HepG2 (cell line): Measurements from ENCODE around the gene SELENOW. TPM values are rescaled to one million over a fixed set of nuclear protein-coding genes. Genes with fewer than 3 reads are reported as not detected.

ENCODE experiments used
- AKAP8 ChIP-seq: sonication (generic); formaldehyde crosslinking; IDR thresholded peaks from 2 replicates; pipeline ENCODE4 v1.5.1; 2020; ENCODE audit warnings: mild to moderate bottlenecking, missing genetic modification reagents
- CSRNP1 ChIP-seq: sonication (generic); formaldehyde crosslinking; IDR thresholded peaks from 2 replicates; pipeline ENCODE4 v1.8.1; 2023; ENCODE audit warnings: mild to moderate bottlenecking, missing genetic modification reagents
- GPBP1L1 ChIP-seq: sonication (generic); formaldehyde crosslinking; IDR thresholded peaks from 2 replicates; pipeline ENCODE4 v1.5.0; 2020; ENCODE audit warnings: mild to moderate bottlenecking, missing genetic modification reagents
- MBNL3 ChIP-seq: fragments of 250-450 bp; sonication (Bioruptor Pico); conservative IDR thresholded peaks from 2 replicates; pipeline ENCODE4 v1.8.0; 2022; ENCODE audit warnings: mild to moderate bottlenecking, inconsistent platforms
- MXD3 ChIP-seq: IDR thresholded peaks from 2 replicates; pipeline ENCODE4 v1.6.1; 2016; ENCODE audit warnings: mild to moderate bottlenecking, missing biosample characterization, missing genetic modification reagents
- NCOR1 ChIP-seq: fragments of 200-600 bp; sonication (generic); IDR thresholded peaks from 2 replicates; pipeline ENCODE4 v1.7.0; 2017; ENCODE audit warnings: antibody characterized with exemption, low read length, borderline replicate concordance
- RAD51 ChIP-seq: fragments of 450-650 bp; IDR thresholded peaks from 2 replicates; pipeline ENCODE4 v1.6.1; 2016; ENCODE audit warnings: borderline replicate concordance
- SAP130 ChIP-seq: IDR thresholded peaks from 2 replicates; pipeline ENCODE4 v1.6.1; 2016; ENCODE audit warnings: low read depth
- SYNCRIP ChIP-seq: fragments of 200-400 bp; formaldehyde crosslinking; IDR thresholded peaks from 2 replicates; pipeline ENCODE4 v1.6.1; 2018; ENCODE audit warnings: mild to moderate bottlenecking, low read depth, low read length; ENCODE audit not compliant: insufficient read depth
- ZBED4 ChIP-seq: sonication (generic); formaldehyde crosslinking; IDR thresholded peaks from 2 replicates; pipeline ENCODE4 v1.4.0; 2020; ENCODE audit warnings: missing genetic modification reagents, borderline replicate concordance
- ZBTB3 ChIP-seq: sonication (generic); formaldehyde crosslinking; IDR thresholded peaks from 2 replicates; pipeline ENCODE4 v1.4.0; 2020; ENCODE audit warnings: low read depth, mild to moderate bottlenecking, moderate library complexity, missing genetic modification reagents, borderline replicate concordance
- ZBTB38 ChIP-seq: sonication (generic); formaldehyde crosslinking; IDR thresholded peaks from 2 replicates; pipeline ENCODE4 v1.5.1; 2020; ENCODE audit warnings: mild to moderate bottlenecking, missing genetic modification reagents
- ZNF230 ChIP-seq: sonication (generic); formaldehyde crosslinking; IDR thresholded peaks from 2 replicates; pipeline ENCODE4 v1.4.0; 2020; ENCODE audit warnings: mild to moderate bottlenecking, missing genetic modification reagents
- ZNF234 ChIP-seq: sonication (generic); formaldehyde crosslinking; conservative IDR thresholded peaks from 2 replicates; pipeline ENCODE4 v1.5.1; 2020; ENCODE audit warnings: mild to moderate bottlenecking, missing genetic modification reagents
- ZNF235 ChIP-seq: sonication (generic); formaldehyde crosslinking; IDR thresholded peaks from 2 replicates; pipeline ENCODE4 v1.8.1; 2023; ENCODE audit warnings: mild to moderate bottlenecking, missing genetic modification reagents, borderline replicate concordance
- ZNF749 ChIP-seq: sonication (generic); formaldehyde crosslinking; IDR thresholded peaks from 2 replicates; pipeline ENCODE4 v1.8.0; 2022; ENCODE audit warnings: mild to moderate bottlenecking, missing genetic modification reagents, moderate library complexity, borderline replicate concordance
- ZNF800 ChIP-seq: sonication (generic); formaldehyde crosslinking; IDR thresholded peaks from 2 replicates; pipeline ENCODE4 v1.4.0; 2020; ENCODE audit warnings: missing genetic modification reagents
- ZNF883 ChIP-seq: sonication (generic); formaldehyde crosslinking; IDR thresholded peaks from 2 replicates; pipeline ENCODE4 v1.5.1; 2020; ENCODE audit warnings: mild to moderate bottlenecking, missing genetic modification reagents; ENCODE audit errors: not compliant biosample characterization
- ZSCAN25 ChIP-seq: sonication (generic); formaldehyde crosslinking; IDR thresholded peaks from 2 replicates; pipeline ENCODE4 v1.8.0; 2022; ENCODE audit warnings: mild to moderate bottlenecking, missing genetic modification reagents
- polyA plus RNA-seq, 8 experiments: library from polyadenylated mRNA; depleted of rRNA in 3 of 8; stranded (reverse) in 7 of 8; unstranded in 1 of 8; fragments of >200 nt; fragmentation: Illumina TruSeq in 4 of 8; extraction: Trizol in 4 of 8; gene quantifications; 2 replicates each; pipeline versions ENCODE4 v1.2.1 to v1.2.3, GENCODE V29; 2011 to 2016; ENCODE audit warnings: low read depth in 4 of 8, missing spikeins in 1 of 8, mixed read lengths in 1 of 8; ENCODE audit not compliant: insufficient read depth in 1 of 8
- total RNA-seq, 5 experiments: library from RNA; depleted of rRNA; stranded (reverse); fragments of >200 nt; fragmentation: Illumina TruSeq; extraction: Trizol; gene quantifications; 2 replicates each; pipeline ENCODE4 v1.2.3, GENCODE V29; 2016; ENCODE audit warnings: low read depth in 1 of 5

SELENOW gene
- total and polyA plus RNA-seq, 2 of the 13 experiments (the other 11 are each of a cell fraction or from before 2014, with no cell fraction given), result 50.3 to 64.7 TPM

GRCh38 chr19:47745010-47745901 lies 33.2 kb upstream of the SELENOW start, which contains the start of gene NOP53 (continued):
- TF ChIP-seq AKAP8 (CRISPR knock-in tag) (no peak), ZBED4 (CRISPR knock-in tag) (no peak), ZSCAN25 (CRISPR knock-in tag) (no peak), MXD3 (CRISPR knock-in tag) (0 out of 2 replicates have a peak, but pooled peaks have one; percentile 72), RAD51 (no peak), ZBTB3 (CRISPR knock-in tag) (no peak), MBNL3 (CRISPR knock-in tag) (peak; percentile 88; the same call in 1 of the 2 replicates), ZNF749 (CRISPR knock-in tag) (no peak), SYNCRIP (no peak), ZNF235 (CRISPR knock-in tag) (0 out of 2 replicates have a peak, but pooled peaks have one; percentile 48), CSRNP1 (CRISPR knock-in tag) (no peak), ZNF883 (peak; percentile 78), SAP130 (CRISPR knock-in tag) (peak; percentile 84), ZNF230 (CRISPR knock-in tag) (peak; percentile 67; the same call in 1 of the 2 replicates), ZBTB38 (CRISPR knock-in tag) (no peak), ZNF800 (CRISPR knock-in tag) (0 out of 2 replicates have a peak, but pooled peaks have one; percentile 52), NCOR1 (peak; percentile 39; the same call in 1 of the 2 replicates), GPBP1L1 (CRISPR knock-in tag) (no peak), ZNF234 (CRISPR knock-in tag) (no peak)
